T-helper 17 cell (primary cell): ENCODE data around the gene IMPA2. TPM values are rescaled to one million over a fixed set of nuclear protein-coding genes. Genes with fewer than 3 reads are reported as not detected.
"Not testable (repeated sequence)": the region's sequence is repeated elsewhere in the genome, so short reads cannot be mapped to it uniquely, and the experiment has no call there.

Experiments used
- ATAC-seq: fragments of 150-1000 bp; cut with Tn5 transposase; 2 replicates; pipeline ENCODE4 v1.10.0; 2021; ENCODE audit warnings: mild to moderate bottlenecking, moderate library complexity
- DNase-seq, 3 donors: peaks; one replicate each; pipeline versions ENCODE4 v3.0.0 to v3.0.0-alpha.2; 2020 to 2021
- H3K9me3 ChIP-seq: one replicate; pipeline ENCODE4 v1.7.0; 2013; ENCODE audit warnings: low read length, mild to moderate bottlenecking; ENCODE audit not compliant: control insufficient read depth, poor library complexity, severe bottlenecking
- H3K27ac Mint-ChIP-seq: one replicate; pipeline ENCODE4 v1.8.0; 2022; ENCODE audit warnings: mild to moderate bottlenecking, moderate library complexity, mixed read lengths
- H3K27me3 Mint-ChIP-seq: one replicate; pipeline ENCODE4 v1.8.0; 2022; ENCODE audit warnings: mixed read lengths
- H3K36me3 Mint-ChIP-seq: one replicate; pipeline ENCODE4 v1.8.0; 2022; ENCODE audit warnings: low read depth, mixed read lengths
- H3K4me1 Mint-ChIP-seq: one replicate; pipeline ENCODE4 v1.8.0; 2022; ENCODE audit warnings: mild to moderate bottlenecking, mixed read lengths
- H3K4me3 Mint-ChIP-seq: one replicate; pipeline ENCODE4 v1.8.0; 2022; ENCODE audit warnings: mild to moderate bottlenecking, moderate library complexity, mixed read lengths
- total RNA-seq, 4 donors: library from RNA in 2 of 4; stranded (reverse) in 2 of 4; gene quantifications; one replicate each; pipeline ENCODE4 v1.2.3 and lab custom pipeline; 2022 to 2026

IMPA2 gene
- total RNA-seq, 2 donors from 2014 or later = 4.3 to 5.8 TPM

GRCh38 chr18:12034241-12035100 is 53.2 kb downstream of the IMPA2 start:
- no peaks in the 10 kb centered on the region for H3K36me3 Mint-ChIP-seq
- H3K9me3 ChIP-seq = no peaks in the 10 kb centered on the region
- H3K4me3 Mint-ChIP-seq = no peak overlapping the region
- no peak overlapping the region for H3K27ac Mint-ChIP-seq
- ATAC-seq = no peak
- no peak for DNase-seq
- H3K4me1 Mint-ChIP-seq = peaks cover 6% of the 10 kb centered on the region
- peaks cover 7% of the 10 kb centered on the region for H3K27me3 Mint-ChIP-seq

DNA sequence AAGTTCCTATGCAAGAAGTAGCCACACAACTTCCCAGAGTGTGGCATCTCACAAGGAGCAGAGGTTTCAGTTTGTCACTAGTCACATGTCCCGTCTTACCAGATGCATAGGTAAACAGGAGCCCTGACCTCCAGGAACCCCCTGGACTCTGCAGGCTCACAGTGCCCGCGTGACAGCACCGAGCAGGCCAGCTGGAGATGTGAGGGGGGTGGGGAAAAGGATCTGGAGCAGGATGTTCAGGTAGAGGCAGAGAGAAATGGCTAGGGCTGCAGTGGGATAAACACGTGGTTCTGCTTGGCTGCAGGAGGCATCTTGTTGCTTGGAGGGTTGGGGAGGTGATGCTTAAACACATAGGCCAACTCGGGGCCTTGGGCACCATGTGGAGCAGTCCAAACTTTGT is 54.2 kb downstream of the IMPA2 start:
- Mint-ChIP-seq H3K36me3 (no peaks in the 10 kb centered on the region), H3K27me3 (peaks cover 14% of the 10 kb centered on the region), H3K4me3 (no peak overlapping the region), H3K4me1 (peaks cover 6% of the 10 kb centered on the region), H3K27ac (no peak overlapping the region)
- ATAC-seq (no peak), DNase-seq (no peak)
- H3K9me3 ChIP-seq = no peaks in the 10 kb centered on the region

- Mint-ChIP-seq H3K27ac (no peak overlapping the region), H3K36me3 (no peaks in the 10 kb centered on the region), H3K4me1 (peaks cover 6% of the 10 kb centered on the region), H3K4me3 (no peak overlapping the region), H3K27me3 (peaks cover 18% of the 10 kb centered on the region)
- ATAC-seq (no peak), DNase-seq (no peak)
- no peaks in the 10 kb centered on the region for H3K9me3 ChIP-seq
Observed at GRCh38 chr18:12036201-12036751, 55.0 kb downstream of the IMPA2 start.

GRCh38 chr18:12038082-12038638 is 56.9 kb downstream of the IMPA2 start:
- Mint-ChIP-seq H3K4me3 (peak overlapping the region; percentile 78), H3K27ac (no peak overlapping the region), H3K4me1 (peaks cover 6% of the 10 kb centered on the region), H3K36me3 (no peaks in the 10 kb centered on the region), H3K27me3 (peaks cover 32% of the 10 kb centered on the region)
- ATAC-seq = peak; percentile 22
- H3K9me3 ChIP-seq = no peaks in the 10 kb centered on the region
- DNase-seq = no peak

DNA sequence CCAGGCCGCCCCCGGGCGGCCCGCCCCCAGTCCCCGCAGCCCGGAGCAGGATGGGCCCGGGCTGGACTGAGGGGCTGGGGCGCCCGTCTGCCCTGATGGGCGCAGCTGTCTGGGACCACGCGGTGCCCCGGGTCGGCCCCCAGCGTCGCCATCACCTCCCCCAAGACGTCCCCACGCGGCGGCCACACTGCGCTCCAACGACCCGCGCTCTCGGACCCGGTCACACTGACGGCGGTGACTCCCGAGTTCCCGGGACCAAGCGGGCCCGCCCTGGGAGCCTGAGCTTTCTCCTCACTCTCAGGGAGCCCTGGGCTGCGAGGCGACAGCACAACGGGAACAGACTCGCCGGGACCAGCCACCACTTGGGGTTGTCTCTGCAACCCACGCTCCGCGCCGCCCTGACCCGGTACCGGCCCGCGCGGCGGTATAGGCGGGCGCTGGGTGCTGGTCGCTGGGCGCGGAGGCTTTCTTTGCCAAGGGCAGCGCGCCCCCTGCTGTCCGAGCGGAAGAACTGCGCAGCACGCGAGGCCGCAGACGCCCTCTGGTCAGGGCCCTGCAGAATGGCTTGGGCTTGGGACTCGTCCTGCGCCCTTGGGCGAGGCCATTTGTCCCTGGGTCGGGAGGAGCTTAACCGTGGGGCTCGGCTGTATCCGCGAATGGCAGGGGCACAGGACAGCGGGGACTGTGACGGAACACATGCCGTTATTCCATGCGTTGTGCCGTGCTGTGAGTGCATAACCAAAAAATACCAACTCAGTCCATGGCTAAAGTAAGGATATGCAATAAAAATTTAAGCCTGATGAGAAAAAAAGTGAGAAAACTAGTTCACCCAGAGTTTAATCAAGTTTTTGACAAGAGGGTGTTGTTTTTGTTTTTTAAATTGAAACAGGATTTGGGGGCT is 57.6 kb downstream of the IMPA2 start:
- peak overlapping the region; percentile 78 for H3K4me3 Mint-ChIP-seq
- peaks cover 6% of the 10 kb centered on the region for H3K4me1 Mint-ChIP-seq
- DNase-seq = peak; percentile 58 to 72 (median 69)
- H3K36me3 Mint-ChIP-seq = no peaks in the 10 kb centered on the region
- no peak overlapping the region for H3K27ac Mint-ChIP-seq
- no peaks in the 10 kb centered on the region for H3K9me3 ChIP-seq
- peaks cover 37% of the 10 kb centered on the region for H3K27me3 Mint-ChIP-seq
- ATAC-seq = peak; percentile 96

GRCh38 chr18:12039540-12039930 is 58.2 kb downstream of the IMPA2 start:
- H3K4me3 Mint-ChIP-seq, ATAC-seq, H3K9me3 ChIP-seq, H3K4me1 Mint-ChIP-seq, DNase-seq, H3K27ac Mint-ChIP-seq, H3K36me3 Mint-ChIP-seq: not testable (repeated sequence)
- peaks cover 43% of the 10 kb centered on the region for H3K27me3 Mint-ChIP-seq

- no peaks in the 10 kb centered on the region for H3K36me3 Mint-ChIP-seq
- peaks cover 52% of the 10 kb centered on the region for H3K27me3 Mint-ChIP-seq
- no peaks in the 10 kb centered on the region for H3K9me3 ChIP-seq
- DNase-seq = no peak
- no peak for ATAC-seq
- peak overlapping the region; percentile 33 for H3K4me3 Mint-ChIP-seq
- peaks cover 4% of the 10 kb centered on the region for H3K4me1 Mint-ChIP-seq
- no peak overlapping the region for H3K27ac Mint-ChIP-seq
Observed at GRCh38 chr18:12041561-12041960, 60.3 kb downstream of the IMPA2 start.

GRCh38 chr18:12043811-12044210 is 62.5 kb downstream of the IMPA2 start:
- no peak overlapping the region for H3K4me3 Mint-ChIP-seq
- ATAC-seq = no peak

DNA sequence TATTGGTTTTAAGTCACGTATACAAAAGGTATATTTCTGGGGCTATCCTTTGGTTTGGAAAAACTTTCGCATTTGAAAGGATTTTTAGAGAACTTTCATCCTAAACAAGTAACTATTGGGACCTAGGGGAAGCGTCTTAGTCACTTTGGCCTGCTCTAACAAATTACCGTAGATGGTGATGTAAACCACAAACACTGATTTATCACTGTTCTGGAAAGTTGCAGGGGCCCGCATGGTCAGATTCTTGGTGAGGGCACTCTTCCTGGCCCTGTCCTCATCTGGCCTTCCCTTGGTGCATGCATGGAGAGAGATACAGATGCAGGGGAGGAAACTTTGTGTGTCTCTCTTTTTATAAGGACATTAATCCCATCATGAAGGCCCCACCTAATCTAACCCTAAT is 63.3 kb downstream of the IMPA2 start:
- DNase-seq (no peak), ATAC-seq (no peak)
- Mint-ChIP-seq H3K4me1 (peaks cover 4% of the 10 kb centered on the region), H3K36me3 (no peaks in the 10 kb centered on the region), H3K27ac (no peak overlapping the region), H3K27me3 (peaks cover 66% of the 10 kb centered on the region), H3K4me3 (no peak overlapping the region)
- H3K9me3 ChIP-seq = no peaks in the 10 kb centered on the region

More at GRCh38 chr18:12043811-12044210, 62.5 kb downstream of the IMPA2 start:
- Mint-ChIP-seq H3K27ac (no peak overlapping the region), H3K36me3 (no peaks in the 10 kb centered on the region), H3K27me3 (peaks cover 59% of the 10 kb centered on the region), H3K4me1 (peaks cover 4% of the 10 kb centered on the region)
- DNase-seq = no peak
- H3K9me3 ChIP-seq = no peaks in the 10 kb centered on the region

DNA sequence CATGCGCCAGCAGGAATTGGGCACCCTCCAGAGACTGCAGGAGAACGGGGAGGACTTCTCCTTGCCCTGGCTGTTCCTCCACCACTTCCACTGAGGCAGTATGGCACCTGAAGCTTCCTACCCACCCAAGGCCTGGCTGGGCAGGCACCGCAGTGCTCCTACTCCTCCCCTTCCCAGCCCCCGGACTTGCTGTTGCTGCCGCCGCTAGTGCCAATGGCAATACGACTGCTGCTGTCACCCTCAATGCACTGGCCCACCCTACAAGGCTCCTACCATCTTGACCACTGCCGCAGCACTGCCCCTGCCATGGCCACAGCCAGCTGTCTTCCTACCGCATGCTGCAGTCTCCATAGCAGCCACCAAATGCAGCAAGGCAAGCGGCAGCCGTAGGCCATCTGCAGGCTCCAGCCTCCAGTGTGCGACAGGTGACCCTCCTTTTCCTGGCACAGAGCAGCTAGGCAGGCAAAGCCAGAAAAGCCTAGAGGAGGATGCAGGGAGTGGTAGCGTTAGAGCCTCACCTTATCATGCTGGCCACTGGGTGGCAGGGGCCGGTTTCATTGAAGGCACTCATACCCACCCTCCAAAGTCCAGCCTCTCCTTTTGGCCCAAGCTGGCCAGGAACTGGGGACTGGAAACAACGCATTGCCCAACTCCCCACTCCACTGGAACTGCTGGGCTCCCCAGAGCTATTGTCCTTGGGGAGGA is 64.9 kb downstream of the IMPA2 start:
- Mint-ChIP-seq H3K36me3 (no peaks in the 10 kb centered on the region), H3K27me3 (peaks cover 58% of the 10 kb centered on the region), H3K27ac (no peak overlapping the region)

DNA sequence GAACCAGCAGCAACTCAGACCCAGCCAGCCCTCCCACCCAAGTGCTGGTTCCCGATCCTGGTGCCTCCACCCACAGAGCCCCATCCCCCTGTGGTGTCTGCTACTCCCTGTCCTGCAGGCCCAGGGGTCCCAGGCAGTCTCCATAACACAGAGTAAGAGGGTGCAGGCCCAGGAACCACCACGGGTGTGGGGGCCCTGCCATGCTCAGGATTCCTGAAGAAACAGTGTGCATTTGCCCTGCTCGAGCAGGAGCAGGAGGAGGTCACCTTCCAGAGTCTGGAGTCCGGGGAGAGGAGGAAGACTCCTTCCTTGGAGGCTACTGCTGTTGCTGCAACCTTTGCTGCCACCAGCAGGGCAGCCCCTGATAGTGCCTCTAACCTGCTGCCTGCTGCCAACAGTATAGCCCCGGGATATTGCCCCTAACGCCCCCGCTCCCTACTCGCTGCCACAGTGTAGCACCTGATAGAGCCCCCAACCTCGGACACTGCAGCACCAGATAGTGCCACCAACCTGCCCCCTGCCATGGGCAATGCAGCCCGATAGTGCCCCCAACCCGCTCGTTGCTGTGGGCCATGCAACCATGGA is 65.5 kb downstream of the IMPA2 start:
- Mint-ChIP-seq H3K27me3 (peaks cover 52% of the 10 kb centered on the region), H3K4me1 (peaks cover 4% of the 10 kb centered on the region), H3K4me3 (no peak overlapping the region), H3K27ac (no peak overlapping the region), H3K36me3 (no peaks in the 10 kb centered on the region)
- no peak for DNase-seq
- ATAC-seq = no peak
- H3K9me3 ChIP-seq = no peaks in the 10 kb centered on the region

More for the DNA sequence above, 64.9 kb downstream of the IMPA2 start:
- DNase-seq (no peak), ATAC-seq (no peak)
- H3K9me3 ChIP-seq = no peaks in the 10 kb centered on the region
- peaks cover 4% of the 10 kb centered on the region for H3K4me1 Mint-ChIP-seq
- H3K4me3 Mint-ChIP-seq = no peak overlapping the region
